ENCODE measurements around the gene ADAMTS13.

The ADAMTS13 gene

DNA sequence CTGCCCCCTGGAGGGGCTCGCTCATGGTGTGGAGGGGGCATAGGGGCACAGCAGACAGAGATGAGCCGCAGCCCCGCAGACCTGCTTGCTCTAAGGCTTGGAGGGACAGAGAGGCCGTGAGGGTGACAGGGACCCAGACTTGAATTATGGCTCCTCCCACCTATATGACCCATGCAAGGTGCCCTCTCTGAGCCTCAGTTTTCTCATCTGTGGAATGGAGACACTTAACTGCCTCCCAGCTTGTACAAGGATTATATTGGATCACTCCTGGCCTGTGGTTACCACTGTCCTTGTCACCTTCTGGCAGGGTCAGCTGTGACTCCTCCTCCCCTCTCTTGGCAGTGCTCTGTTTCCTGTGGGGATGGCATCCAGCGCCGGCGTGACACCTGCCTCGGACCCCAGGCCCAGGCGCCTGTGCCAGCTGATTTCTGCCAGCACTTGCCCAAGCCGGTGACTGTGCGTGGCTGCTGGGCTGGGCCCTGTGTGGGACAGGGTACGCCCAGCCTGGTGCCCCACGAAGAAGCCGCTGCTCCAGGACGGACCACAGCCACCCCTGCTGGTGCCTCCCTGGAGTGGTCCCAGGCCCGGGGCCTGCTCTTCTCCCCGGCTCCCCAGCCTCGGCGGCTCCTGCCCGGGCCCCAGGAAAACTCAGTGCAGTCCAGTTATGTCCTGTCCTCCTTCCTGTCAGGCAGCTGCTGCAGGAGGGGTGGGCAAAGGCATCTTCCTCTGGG lies 32.9 kb downstream of the ADAMTS13 start:
- no peak for DNase-seq (ENCODE audit: low read depth in 2 of 2)

DNA sequence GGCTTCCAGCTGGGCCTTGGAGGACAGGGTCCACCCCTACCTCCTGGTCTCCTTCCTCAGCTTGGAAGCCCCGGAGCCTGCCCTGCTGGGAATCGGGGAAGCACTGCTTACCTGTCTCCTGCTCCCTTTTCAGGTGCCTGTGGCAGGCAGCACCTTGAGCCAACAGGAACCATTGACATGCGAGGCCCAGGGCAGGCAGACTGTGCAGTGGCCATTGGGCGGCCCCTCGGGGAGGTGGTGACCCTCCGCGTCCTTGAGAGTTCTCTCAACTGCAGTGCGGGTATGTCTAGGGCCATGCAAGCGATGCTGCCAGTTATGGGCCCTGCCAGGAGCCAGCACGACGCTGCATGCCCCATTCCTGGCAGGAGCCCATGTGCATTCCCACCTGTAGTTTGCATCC lies 33.8 kb downstream of the ADAMTS13 start:
- DNase-seq (ENCODE audit: low read depth in 2 of 2), result no peak

DNA sequence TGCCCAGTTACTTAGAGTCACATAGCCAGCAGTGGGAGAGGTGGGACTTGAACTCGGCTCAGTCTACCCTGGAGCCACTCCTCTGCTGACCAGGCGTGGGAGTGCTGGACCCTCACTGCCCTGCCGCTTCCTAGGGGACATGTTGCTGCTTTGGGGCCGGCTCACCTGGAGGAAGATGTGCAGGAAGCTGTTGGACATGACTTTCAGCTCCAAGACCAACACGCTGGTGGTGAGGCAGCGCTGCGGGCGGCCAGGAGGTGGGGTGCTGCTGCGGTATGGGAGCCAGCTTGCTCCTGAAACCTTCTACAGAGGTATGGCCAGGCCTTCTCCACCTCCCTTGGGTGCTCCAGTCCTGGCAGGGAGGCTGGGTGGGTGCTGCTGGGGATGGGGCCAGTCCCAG lies 34.2 kb downstream of the ADAMTS13 start:
- DNase-seq (ENCODE audit: low read depth in 2 of 2), result no peak

DNA sequence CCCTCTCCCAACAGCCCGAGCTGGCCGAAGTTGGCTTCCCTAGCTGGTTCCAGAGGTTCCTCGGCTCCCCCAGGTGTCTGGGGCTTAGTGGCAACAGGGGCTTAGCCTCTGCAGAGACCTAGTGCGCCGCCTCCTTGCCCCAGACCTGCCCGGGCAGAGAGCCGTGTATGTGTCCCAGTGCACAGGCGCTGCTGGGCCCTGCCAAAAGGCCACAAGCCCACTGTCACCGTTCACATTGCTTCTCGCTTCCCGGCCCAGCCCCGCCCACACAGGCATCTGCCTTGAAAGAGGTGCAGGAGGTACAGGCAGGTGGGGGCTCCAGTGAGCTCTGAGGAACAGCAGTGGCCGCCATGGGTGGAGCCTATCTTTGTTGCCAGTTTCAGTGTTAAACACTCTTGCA lies 35.1 kb downstream of the ADAMTS13 start:
- no peak for DNase-seq (ENCODE audit: low read depth in 2 of 2)

DNA sequence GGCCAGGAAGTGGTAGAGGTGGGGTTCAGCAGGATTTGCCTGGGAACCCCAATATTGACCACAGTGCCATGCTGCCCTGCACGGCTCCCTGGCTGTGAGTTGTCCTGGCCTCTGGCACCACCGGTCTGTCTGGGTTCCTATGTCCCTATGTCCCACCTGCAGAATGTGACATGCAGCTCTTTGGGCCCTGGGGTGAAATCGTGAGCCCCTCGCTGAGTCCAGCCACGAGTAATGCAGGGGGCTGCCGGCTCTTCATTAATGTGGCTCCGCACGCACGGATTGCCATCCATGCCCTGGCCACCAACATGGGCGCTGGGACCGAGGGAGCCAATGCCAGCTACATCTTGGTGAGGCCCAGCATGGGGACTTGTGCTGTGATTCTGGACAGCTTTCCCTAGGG lies 35.6 kb downstream of the ADAMTS13 start:
- no peak for DNase-seq (ENCODE audit: low read depth in 2 of 2)

DNA sequence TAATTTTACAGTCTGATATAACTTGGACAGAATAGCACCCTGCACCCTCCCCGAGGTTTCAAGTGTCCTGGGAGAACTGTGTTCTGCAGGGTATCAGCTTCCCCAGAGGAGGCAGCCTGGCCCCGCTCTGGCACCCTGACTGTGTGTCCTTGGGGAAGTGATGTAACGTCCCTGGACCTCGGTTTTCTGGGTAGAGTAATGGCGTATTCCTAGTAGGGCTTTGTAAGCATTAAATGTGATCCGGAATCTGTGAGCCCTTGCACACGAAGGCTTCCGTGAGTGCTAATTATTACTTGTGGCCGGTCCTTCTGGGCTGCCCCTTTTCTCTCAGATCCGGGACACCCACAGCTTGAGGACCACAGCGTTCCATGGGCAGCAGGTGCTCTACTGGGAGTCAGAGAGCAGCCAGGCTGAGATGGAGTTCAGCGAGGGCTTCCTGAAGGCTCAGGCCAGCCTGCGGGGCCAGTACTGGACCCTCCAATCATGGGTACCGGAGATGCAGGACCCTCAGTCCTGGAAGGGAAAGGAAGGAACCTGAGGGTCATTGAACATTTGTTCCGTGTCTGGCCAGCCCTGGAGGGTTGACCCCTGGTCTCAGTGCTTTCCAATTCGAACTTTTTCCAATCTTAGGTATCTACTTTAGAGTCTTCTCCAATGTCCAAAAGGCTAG lies 36.6 kb downstream of the ADAMTS13 start:
- no peak for DNase-seq (ENCODE audit: low read depth in 2 of 2)

DNA sequence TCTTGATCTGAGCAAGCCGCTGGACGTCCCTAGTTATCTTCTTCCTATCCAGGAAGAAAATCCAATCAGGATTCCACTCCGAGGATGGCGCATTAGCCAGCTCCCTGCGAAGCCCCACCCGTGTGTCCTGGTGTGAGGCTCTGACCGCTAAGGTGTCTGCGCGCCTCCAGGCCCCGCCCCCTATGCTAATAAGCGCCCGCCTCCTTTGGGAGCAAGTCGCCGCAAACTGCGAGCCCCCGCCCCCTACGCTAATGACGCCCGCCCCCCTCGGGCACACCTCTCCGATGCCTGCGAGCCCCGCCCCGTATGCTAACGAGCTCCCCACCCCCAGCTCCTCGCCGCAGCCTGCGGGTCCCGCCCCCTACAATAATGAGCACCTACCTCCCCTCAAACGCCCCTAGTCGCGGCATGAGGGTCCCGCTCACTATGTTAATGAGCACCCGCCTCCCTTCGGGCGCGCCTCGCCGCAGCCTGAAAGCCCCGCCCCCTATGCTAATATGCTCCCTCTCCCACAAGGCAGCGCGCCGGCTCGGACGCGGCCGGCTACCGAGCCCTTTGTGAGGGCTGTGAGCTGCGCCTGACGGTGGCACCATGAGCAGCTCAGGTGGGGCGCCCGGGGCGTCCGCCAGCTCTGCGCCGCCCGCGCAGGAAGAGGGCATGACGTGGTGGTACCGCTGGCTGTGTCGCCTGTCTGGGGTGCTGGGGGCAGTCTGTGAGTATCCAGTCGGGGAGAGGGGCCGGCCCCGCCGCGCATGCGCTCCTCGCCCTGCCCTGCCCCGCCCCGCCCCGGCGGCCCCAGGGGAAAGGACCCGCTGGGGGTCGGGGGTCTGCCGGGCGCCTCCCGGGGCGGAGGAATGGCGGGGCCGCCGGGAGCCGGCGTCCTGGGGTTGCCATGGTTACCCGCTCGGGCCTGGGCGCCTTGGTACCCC lies 37.6 kb downstream of the ADAMTS13 start, which contains the start of gene CACFD1:
CACFD1 (plus strand) TSS at position 503 of the 929 bp plus-strand sequence; CDS start at position 592, 89 bp downstream.
- DNase-seq (ENCODE audit: low read depth in 2 of 2), result peak; percentile 79 to 88

DNA sequence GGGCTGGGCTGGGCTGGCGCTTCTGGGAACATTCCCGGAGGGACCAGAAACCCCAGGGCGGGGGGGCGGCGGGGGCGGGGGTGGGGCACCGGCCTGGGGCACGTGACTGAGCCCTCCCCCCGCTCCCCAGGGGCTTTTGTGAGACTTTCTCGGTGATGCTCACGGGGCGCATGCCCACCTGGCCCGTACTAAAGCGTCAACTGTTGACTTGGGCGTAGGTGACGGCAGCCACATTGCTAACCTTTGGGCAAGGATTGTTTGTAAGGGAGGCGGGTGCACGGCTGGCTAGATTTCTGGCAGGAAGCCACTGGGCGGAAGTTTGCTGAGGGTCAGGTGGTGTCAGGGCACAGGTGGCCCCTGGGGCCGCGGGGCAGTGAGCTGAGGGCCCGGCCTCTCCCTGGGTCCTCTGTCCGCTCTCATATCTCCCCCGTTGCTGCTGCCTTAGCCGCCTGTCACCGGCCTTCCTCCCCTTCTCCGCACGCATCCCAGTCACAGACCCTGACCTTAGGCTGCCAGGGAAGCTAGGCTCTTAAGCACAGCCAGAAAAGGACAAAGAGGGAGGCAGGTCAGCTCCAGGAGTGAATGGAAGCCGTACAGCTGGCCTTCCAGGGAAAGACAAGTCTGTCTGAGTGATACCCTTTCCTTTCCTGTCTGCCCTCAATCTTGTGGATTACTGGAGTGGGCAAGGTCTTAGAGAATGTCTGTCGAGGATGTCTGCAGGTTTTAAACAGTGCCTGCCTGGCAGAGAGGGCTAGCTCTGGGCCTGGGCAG lies 38.4 kb downstream of the ADAMTS13 start:
- no peak for DNase-seq (ENCODE audit: low read depth in 2 of 2)

DNA sequence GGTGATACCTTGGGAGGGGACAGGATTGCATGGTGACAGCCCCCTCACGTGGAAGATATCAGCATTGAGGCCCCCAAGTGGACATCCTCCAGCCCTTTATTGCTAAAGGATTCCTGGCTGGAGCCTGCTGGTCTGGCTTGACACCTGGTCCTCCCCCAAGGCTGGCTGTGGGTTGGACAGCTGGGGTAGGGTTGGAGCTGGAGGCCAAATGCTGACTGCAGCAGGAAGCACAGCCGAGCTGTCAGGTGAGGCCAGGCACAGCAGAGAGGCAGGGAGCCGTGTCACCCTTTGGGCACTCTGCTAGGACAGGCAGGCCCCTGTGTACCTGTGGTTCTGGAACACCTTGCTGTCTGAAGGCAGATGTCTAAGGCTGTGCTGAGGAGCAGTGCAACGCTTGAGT lies 39.8 kb downstream of the ADAMTS13 start:
- no peak for DNase-seq (ENCODE audit: low read depth in 2 of 2)

DNA sequence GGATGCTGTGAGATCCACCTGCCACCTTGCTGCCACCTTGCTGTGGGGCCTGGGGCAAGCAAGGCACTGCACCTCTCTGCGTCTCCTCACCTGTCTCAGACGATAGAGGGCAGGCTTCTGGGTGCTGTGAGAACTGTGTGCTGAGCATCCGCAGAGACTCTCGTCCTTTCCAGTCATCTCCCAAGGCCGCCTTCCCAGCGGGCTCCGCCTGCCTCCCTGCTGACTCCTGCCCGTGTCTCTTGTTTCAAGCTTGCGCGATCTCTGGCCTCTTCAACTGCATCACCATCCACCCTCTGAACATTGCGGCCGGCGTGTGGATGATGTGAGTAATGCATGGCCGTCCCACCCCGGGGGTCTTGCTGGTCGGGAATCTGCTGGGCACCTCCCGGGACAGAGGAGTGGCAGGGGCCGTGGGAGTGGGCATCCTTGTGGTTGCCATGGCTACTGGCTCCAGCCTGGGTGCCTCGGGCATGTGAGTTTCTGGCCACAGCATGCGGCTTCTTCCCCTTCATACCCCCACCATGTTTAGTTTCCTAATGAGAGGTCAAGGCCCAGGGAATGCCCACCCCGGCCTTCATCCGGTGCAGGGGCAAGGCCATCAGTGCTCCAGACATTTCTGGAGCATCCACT lies 41.2 kb downstream of the ADAMTS13 start:
- no peak for DNase-seq (ENCODE audit: low read depth in 2 of 2)

DNA sequence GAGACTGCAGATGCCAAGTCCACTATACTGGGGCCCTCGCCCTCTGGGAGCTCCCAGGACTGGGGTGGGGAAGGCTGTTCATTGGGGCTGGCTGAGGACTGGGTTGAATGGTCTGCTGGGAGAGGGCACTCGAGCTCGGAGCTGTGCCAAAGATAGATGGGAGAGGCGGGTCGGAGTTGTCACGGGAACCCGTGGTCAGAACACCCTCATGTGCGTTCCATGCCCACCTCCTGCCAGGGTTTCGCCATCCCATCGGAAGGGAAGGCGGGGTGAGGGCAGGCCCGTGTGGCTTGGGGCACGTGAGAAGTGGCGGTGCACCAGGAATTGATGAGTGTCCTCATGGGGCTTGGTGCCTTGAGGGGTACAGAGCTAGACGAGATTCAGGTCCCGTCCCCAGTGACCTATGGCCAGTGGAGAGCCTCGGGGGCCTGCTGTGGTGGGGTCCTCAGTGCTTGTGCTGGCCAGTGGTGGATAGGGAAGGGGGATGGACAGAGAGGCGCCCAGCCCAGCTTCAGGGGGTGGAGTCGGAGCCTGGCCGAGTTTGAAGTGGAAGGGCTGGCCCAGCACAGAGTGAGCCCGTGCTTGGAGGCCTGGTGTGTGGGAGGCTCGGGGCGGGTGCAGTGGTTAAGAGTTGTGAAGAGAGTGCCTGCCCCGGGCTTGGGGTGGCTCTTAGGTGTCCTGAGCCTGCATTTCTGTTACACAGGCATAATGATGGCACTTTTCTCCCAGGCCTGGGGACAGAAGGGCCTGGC lies 41.9 kb downstream of the ADAMTS13 start:
- no peak for DNase-seq (ENCODE audit: low read depth in 2 of 2)

DNA sequence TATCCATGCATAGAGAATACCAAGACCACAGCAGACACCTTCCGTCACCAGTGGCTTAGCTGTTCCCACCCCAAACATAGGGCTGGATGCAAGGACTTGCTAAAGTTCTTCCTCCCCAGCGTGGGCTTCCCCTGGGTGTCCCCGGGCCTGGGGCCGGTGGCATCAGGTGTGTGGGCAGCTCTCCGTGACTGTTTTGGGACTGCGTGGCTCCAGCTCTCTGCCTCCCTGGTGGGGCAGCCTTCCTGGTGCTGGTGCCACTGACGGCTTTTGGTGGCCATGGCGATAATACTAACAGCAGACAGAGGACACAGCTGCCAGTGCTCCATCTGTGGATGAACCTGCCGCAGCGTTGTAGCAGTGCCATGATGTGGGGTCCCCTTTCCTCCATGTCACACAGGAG lies 42.5 kb downstream of the ADAMTS13 start:
- no peak for DNase-seq (ENCODE audit: low read depth in 2 of 2)

DNA sequence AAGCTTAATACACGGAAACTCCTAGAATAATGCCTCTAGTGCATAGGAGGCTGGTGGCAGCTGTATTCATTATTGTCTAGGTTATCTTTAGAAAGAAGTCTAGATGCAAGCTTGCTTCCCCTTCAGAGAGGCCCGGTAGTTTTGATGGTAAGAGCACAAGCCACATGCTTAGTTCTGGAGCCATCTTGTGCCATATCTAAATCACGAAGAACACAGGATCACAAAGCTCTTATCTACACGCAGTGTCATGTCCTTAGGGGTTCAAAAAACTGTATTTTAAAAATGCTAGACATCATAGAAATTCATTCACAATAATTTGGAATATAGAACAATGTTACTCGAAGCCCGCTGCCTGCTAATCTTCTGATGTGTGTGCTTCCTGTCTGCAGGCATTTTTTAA lies 43.8 kb downstream of the ADAMTS13 start:
- DNase-seq (ENCODE audit: low read depth in 2 of 2), result no peak

DNA sequence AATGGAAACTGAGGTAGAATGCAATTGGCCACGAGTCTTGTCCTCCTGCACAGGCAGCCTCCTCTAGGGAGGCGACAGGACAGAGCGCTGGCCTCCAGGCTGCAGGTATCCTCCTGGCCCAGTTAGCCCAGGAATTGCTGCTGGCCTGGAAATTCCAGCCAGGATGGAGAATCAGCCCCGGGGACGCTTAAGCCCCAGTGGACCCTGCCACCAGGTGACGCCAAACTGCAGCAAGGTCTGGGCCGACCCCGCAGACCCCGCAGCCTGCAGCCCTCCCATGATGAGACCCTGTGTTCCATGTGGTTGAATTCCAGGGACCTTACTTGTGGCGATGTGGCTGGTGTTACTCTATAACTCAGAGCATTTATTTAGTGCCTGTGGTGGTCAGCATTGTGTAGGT lies 44.9 kb downstream of the ADAMTS13 start:
- no peak for DNase-seq (ENCODE audit: low read depth in 2 of 2)

DNA sequence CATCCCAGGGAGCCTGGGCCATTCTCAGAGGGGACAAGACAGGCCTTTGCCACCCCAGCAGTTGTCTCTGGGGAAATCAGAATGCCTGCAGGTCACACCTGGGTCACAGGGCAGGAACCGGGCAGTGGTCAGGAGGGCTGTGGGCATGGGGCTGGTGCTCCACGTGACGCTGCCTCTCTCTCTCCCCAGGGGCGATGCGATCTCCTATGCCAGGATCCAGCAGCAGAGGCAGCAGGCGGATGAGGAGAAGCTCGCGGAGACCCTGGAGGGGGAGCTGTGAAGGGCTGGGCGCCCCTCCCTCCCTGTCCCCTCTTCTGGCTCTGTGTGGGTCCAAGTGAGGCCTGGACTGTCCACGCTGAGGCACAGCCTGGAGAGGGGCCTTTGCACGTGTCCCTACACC lies 46.2 kb downstream of the ADAMTS13 start:
- DNase-seq (ENCODE audit: low read depth in 2 of 2), result no peak

DNA sequence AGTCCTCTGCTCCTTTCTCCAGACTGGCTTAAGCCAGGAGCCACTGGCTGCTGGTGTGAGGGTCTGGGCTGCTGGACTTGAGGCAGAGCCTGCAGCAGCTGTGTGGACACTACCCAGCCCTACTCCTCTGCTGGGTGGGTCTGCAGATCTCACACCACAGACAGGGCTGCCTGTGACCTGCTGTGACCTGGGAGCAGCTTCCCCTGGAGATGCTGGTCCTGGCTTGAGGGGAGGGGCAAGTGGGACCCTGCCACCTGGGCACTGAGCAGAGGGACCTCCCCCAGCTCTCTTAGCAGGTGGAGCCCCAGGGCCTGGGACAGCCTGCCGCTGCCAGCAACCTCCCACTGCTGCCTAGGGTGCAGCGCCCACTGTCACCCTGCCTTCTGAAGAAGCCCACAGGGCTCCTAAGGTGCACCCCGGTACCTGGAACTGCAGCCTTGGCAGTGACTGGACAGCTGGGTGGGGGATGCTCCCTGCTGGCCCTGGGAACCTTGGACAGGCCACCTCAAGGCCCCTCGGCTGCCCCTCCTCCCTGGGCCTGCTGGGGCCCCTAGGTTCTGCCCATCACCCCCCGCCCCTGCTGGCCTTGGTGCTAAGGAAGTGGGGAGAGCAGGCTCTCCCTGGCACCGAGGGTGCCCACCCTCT lies 46.7 kb downstream of the ADAMTS13 start:
- DNase-seq (ENCODE audit: low read depth in 2 of 2), result no peak

DNA sequence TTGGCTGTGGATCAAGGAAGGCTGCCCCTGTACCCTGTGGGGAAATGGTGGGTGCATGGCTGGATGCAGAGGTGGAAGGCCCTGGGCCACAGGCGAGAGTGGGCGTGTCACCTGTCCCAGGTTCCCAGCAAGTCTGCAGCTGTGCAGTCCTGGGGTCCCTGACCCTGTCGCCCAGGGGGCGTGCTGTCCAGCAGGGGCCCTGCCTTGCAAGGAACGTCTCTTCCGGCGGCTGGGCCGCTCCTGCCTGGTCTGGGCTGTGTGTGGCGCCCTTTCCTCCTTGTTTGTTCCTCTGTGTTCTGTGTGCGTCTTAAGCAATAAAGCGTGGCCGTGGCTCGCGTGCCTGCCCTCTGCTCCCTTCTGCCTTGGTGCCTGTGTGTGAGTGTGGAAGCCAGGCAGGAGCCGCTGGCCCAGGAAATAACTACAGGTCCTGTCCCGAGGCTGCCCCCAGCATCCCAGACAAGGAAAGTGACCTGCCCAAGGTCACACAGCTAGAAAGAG lies 48.3 kb downstream of the ADAMTS13 start:
- DNase-seq (ENCODE audit: low read depth in 2 of 2), result no peak

DNA sequence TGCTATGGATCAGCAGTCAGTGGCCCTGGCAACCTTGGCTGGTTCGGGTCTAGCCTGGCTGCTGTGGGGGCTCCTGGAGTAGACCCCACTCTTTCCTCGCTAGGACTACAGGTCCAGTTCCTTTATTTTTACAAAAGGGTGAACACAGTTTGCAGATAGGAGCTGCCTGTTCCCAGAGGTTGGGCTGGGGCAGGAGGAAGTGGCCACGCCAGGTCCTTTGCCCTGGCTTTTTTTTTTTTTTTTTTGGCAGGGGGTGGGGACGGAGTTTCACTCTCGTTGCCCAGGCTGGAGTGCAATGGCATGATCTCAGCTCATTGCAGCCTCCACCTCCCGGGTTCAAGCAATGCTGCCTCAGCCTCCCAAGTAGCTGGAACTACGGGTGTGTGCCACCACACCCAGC lies 48.8 kb downstream of the ADAMTS13 start:
- DNase-seq (ENCODE audit: low read depth in 2 of 2), result no peak

DNA sequence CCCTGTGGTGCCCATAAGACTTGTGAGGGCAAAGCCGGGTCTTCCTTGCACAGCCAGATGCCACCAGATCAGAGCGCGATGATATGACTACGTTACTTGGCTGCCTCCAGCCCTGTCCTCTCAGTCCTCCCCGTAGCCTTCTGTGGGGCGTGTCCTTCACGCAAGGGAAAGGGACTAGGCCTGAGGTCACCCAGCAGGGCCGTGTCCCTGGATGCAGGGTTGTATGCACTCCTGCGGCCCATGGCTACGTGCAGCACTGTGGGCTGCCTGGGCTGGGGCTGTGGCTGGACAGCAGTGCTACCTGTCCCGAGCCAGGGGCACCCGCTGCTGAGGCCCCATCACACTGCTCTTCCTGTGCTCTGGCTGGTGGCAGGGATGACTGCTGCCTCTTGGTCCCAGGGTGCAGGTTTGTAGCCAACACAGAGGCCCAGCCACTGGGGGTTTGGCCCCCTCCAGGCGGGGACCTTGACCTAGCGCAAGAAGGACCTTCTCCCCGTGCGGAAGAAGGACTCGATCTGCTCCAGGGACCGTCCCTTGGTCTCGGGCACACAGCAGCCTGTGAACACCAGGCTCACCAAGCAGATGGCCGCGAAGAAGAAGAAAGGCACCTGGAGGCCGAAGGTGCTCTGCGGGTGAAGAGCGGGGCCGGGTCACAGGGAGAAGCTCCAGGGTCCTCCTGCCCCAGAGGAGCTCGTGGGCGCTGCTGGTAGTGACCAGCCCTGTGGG lies 49.5 kb downstream of the ADAMTS13 start:
- DNase-seq (ENCODE audit: low read depth in 2 of 2), result no peak

All from activated CD8-positive, alpha-beta memory T cell treated with anti-CD3 and anti-CD28 coated beads for 4 hours (primary cell).